Prostate gland (tissue), 2 donors: ENCODE measurements around the gene NCCRP1. TPM values are rescaled to one million over a fixed set of nuclear protein-coding genes. Genes with fewer than 3 reads are reported as not detected.
"Not testable (repeated sequence)": the region's sequence is repeated elsewhere in the genome, so short reads cannot be mapped to it uniquely, and the experiment has no call there.

Experiments
- DNase-seq: peaks from one replicate; pipeline ENCODE4 v3.0.0-alpha.2; 2019; ENCODE audit warnings: low spot score
- H3K27ac ChIP-seq, 2 donors: fragments of 200-600 bp; sonication (generic); 2 replicates each; pipeline ENCODE4 v1.5.1; 2017 to 2019
- H3K27me3 ChIP-seq: fragments of 200-600 bp; sonication (generic); replicated peaks from 2 replicates; pipeline ENCODE4 v1.5.1; 2019; ENCODE audit not compliant: insufficient read depth
- H3K36me3 ChIP-seq, 2 donors: fragments of 200-600 bp; sonication (generic); 1 replicate in 1 of 2; 2 replicates in 1 of 2; pipeline versions ENCODE4 v1.5.1 to v1.8.1; 2017 to 2019
- H3K4me1 ChIP-seq: fragments of 200-600 bp; sonication (generic); replicated peaks from 2 replicates; pipeline ENCODE4 v1.5.1; 2019
- H3K4me3 ChIP-seq, 2 donors: fragments of 200-600 bp; sonication (generic); 2 replicates each; pipeline ENCODE4 v1.5.1; 2017 to 2019
- H3K9me3 ChIP-seq: fragments of 200-600 bp; sonication (generic); 2 replicates; pipeline ENCODE4 v1.5.1; 2017
- POLR2A ChIP-seq: fragments of 450-650 bp; IDR thresholded peaks from one replicate; pipeline ENCODE4 v1.6.1; 2016; ENCODE audit warnings: antibody characterized with exemption, mild to moderate bottlenecking
- POLR2AphosphoS5 ChIP-seq: sonication (generic); formaldehyde crosslinking; IDR thresholded peaks from one replicate; pipeline ENCODE4 v1.6.1; 2017; ENCODE audit warnings: antibody characterized with exemption
- WGBS: methylation state at CpG from one replicate; pipeline ENCODE4 v1.1.5; 2018; 5-methylcytosine and 5-hydroxymethylcytosine counted together
- intact Hi-C: fragments of 100-400 bp; cut with DNase I; formaldehyde crosslinking; loops from one replicate; pipeline ENCODE4 v1.14.2; 2022
- total RNA-seq, 2 donors: library from RNA; depleted of rRNA; stranded (reverse); fragments of >200 nt; gene quantifications; one replicate each; pipeline ENCODE4 v1.1.0, GENCODE V29; 2016
- TF ChIP-seq, protein P1 (sequence below), 4 experiments: fragments of 200-600 bp in 2 of 4; fragments of 450-650 bp in 2 of 4; sonication (generic) in 2 of 4; IDR thresholded peaks; 1 replicate in 3 of 4; 2 replicates in 1 of 4; pipeline ENCODE4 v1.5.1; 2016 to 2019; ENCODE audit warnings: antibody characterized with exemption in 4 of 4, mild to moderate bottlenecking in 2 of 4, moderate library complexity in 2 of 4

NCCRP1 gene
- total RNA-seq, 2 donors from 2014 or later: 1.4 to 2.7 TPM

DNA sequence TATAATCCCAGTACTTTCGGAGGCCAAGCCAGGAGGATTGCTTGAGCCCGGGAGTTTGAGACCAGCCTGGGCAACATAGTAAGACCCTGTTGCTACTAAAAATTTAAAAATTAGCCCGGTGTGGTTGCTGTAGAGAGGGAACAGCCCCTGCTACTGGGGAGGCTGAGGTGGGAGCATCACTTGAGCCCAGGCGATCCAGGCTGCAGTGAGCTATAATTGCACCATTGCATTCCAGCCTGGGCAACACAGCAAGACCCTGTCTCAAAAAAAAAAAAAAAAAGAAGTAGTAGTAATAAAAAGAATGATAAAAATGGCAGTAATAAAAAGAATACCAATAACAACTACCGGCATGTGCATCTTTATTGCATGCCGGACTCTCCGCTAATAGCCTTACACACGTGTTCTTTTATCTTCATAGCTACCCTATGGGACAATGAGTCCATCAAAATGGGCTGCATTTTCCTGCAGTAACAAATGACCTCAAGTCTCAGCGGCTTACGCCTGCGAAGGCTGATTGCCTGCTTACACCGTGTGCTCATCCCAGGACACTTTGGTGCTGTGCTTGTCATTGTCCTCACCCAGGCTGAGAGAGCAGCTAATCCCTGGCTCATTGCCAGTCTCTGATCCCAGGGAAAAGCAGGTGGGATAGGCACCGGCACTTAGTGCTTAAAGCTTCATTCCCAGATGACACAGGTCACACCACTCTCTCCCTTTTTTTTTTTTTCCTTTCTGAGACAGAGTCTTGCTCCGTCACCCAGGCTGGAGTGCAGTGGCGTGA lies 21.7 kb downstream of the NCCRP1 start:
- H3K4me3 ChIP-seq: no peak overlapping the region
- intact Hi-C loops: no loop called here
- no peak overlapping the region for H3K27ac ChIP-seq
- H3K27me3 ChIP-seq: no peaks in the 10 kb centered on the region
- WGBS: 74% methylated on average over 15 of the region's 15 CpGs
- DNase-seq: no peak
- no peaks in the 10 kb centered on the region for H3K9me3 ChIP-seq
- TF ChIP-seq POLR2AphosphoS5 (no peak), POLR2A (no peak)
- TF ChIP-seq, protein P1, sequence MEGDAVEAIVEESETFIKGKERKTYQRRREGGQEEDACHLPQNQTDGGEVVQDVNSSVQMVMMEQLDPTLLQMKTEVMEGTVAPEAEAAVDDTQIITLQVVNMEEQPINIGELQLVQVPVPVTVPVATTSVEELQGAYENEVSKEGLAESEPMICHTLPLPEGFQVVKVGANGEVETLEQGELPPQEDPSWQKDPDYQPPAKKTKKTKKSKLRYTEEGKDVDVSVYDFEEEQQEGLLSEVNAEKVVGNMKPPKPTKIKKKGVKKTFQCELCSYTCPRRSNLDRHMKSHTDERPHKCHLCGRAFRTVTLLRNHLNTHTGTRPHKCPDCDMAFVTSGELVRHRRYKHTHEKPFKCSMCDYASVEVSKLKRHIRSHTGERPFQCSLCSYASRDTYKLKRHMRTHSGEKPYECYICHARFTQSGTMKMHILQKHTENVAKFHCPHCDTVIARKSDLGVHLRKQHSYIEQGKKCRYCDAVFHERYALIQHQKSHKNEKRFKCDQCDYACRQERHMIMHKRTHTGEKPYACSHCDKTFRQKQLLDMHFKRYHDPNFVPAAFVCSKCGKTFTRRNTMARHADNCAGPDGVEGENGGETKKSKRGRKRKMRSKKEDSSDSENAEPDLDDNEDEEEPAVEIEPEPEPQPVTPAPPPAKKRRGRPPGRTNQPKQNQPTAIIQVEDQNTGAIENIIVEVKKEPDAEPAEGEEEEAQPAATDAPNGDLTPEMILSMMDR (IDR thresholded peaks at IDR 0.05): no peak
- H3K4me1 ChIP-seq: no peaks in the 10 kb centered on the region
- H3K36me3 ChIP-seq: no peaks in the 10 kb centered on the region

DNA sequence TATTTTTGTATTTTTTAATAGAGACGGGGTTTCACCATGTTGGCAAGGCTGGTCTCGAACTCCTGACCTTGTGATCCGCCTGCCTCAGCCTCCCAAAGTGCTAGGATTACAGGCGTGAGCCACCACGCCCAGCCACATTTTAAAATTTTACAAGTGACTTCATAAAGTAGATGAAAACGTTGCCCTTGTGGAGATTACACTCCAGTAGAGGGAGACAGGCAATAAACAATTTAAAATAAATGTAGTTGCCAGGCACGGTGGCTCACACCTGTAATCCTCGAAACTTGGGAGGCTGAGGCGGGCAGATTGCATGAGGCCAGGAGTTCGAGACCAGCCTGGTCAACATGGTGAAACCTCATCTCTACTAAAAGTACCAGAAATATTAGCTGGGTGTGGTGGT lies 22.3 kb downstream of the NCCRP1 start:
- H3K9me3 ChIP-seq, H3K4me1 ChIP-seq, H3K36me3 ChIP-seq, intact Hi-C loops, DNase-seq, H3K27ac ChIP-seq, H3K4me3 ChIP-seq, H3K27me3 ChIP-seq: not testable (repeated sequence)
- 72% methylated on average over 10 of the region's 10 CpGs for WGBS

DNA sequence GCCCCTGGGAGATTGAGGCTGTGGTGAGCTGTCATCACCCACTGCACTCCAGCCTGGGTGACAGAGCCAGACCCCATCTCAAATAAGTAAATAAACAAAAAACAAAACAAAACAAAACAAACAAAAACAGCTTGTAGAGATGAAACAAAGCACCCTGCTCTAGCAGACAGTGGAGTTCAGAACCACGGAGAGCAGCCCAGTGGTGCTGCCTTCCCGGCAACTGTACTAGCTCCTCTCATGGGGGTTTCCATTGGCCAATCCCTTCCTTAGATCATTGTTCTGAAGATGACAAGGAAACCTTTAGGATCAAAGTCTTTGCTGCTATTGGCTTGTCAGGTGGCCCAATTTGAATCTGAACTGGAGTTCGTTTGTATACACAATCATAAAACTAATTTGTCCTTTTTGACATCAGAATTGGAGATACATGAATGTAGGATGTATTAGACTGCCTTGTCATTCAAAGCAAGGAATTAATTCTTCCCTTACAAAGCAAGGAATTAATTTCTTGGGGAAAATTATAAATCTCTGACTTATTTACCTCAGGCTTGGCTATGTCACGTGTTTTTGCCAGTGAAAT lies 27.0 kb downstream of the NCCRP1 start:
- Histone ChIP-seq H3K27ac (no peak overlapping the region), H3K9me3 (no peaks in the 10 kb centered on the region), H3K27me3 (peaks cover 2% of the 10 kb centered on the region), H3K4me3 (no peak overlapping the region), H3K36me3 (no peaks in the 10 kb centered on the region), H3K4me1 (no peaks in the 10 kb centered on the region)
- TF ChIP-seq POLR2A: no peak
- TF ChIP-seq, protein P1 (IDR thresholded peaks at IDR 0.05): no peak
- no peak for TF ChIP-seq POLR2AphosphoS5
- intact Hi-C loops: no loop called here
- WGBS: 21% methylated on average over 4 of the region's 4 CpGs
- DNase-seq: no peak

DNA sequence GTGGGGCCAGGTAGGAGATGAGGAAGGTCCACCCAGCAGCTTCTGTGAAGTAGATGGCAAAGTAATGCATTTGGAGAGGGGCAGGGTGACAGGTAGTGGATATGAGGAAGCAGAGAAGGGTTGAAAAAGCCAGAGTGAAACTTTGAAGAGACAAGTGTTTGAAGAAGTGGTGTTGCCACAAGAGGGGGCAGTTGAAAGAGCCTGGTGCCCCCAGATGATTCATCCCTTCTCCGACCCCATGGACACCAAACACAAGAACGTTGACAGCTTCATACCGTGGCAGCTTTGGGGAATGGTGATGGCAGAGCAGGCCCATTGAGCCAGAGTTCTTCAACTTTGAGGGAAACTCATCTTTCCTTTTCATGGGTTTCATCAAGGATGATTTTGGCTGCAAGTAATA lies 28.1 kb downstream of the NCCRP1 start:
- Histone ChIP-seq H3K4me3 (no peak overlapping the region), H3K27ac (no peak overlapping the region), H3K4me1 (no peaks in the 10 kb centered on the region), H3K36me3 (no peaks in the 10 kb centered on the region), H3K9me3 (no peaks in the 10 kb centered on the region), H3K27me3 (peaks cover 2% of the 10 kb centered on the region)
- intact Hi-C loops: no loop called here
- no peak for DNase-seq
- WGBS: 30% methylated on average over 3 of the region's 3 CpGs
- TF ChIP-seq POLR2A: no peak
- no peak for TF ChIP-seq POLR2AphosphoS5
- TF ChIP-seq, protein P1 (IDR thresholded peaks at IDR 0.05): no peak

DNA sequence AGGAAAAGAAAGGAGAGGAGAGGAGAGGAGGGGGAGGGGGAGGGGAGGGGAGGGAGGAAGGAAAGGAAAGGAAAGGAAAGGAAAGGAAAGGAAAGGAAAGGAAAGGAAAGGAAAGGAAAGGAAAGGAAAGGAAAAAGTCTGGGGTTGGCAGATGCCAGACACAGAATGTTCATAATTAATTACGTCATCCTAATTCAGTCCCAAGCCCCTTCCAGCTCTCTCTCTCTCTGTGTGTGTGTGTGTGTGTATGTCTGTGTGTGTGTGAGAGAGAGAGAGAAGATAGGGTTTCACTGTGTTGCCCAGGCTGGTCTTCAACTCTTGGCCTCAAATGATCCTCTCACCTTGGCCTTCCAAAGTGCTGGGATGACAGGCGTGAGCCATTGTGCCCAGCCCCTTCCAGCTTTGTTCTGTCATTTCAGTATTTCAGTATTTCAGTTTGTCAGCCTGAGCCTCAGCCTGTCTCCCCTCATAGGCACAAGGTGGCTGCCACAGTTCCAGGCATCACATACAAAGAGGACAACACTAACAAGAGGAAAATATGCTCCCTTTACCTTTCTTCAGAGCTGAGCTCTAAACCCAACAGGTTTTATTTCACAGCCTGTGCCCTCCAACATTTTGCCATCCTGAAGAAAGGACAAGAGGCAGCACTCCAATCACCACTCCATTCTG lies 33.5 kb downstream of the NCCRP1 start:
- Histone ChIP-seq H3K27me3 (no peaks in the 10 kb centered on the region), H3K9me3 (no peaks in the 10 kb centered on the region), H3K4me3 (no peak overlapping the region), H3K27ac (no peak overlapping the region), H3K36me3 (no peaks in the 10 kb centered on the region), H3K4me1 (no peaks in the 10 kb centered on the region)
- intact Hi-C loops: no loop called here
- TF ChIP-seq POLR2A (no peak), POLR2AphosphoS5 (no peak)
- TF ChIP-seq, protein P1 (IDR thresholded peaks at IDR 0.05): no peak
- WGBS: 79% methylated on average over 2 of the region's 2 CpGs
- DNase-seq: no peak
